ENCODE measurements around the gene OR51I1. TPM values are rescaled to one million over a fixed set of nuclear protein-coding genes. Genes with fewer than 3 reads are reported as not detected.

Gene OR51I1
- total RNA-seq, 1 experiment from 2014 or later = 23.1 TPM

DNA sequence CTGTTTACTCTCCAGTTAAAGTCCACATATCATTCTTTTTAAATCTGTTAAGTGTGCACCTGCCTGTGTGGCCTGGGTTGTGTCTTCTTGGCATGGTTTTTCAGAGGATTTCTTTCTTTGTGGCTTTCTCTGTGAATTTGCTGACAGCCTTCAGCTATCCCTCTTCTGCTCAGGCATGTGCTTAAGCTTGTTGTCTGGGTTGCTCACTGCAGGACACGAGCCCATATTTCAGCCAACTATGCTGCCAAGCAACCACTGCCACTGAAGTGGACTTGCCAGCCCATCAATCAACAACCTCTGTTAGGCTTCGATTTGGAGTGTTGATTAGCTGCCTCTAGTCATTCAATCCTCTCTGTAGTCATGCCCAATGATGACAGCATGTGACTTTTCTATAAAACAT lies 26.2 kb upstream of the OR51I1 start:
- ATAC-seq (no peak), DNase-seq (ENCODE audit: low read depth, low spot score) (no peak)
- Histone ChIP-seq H3K9ac (ENCODE audit: low read length) (no peak overlapping the region), H3K4me1 (ENCODE audit: control insufficient read depth in 1 of 2, insufficient read depth in 2 of 2, low read length in 2 of 2) (peaks cover 0 to 46% of the 10 kb centered on the region in 2 experiments; a peak in 2 of 4 replicates), H4K20me1 (ENCODE audit: insufficient read depth) (peaks cover 59% of the 10 kb centered on the region), H3K4me3 (replicated peaks in 1 of 2; ENCODE audit: low read depth in 1 of 2, low read length in 2 of 2) (no peak overlapping the region), H3K9me3 (ENCODE audit: control insufficient read depth in 1 of 2, insufficient read depth in 1 of 2, low read depth in 1 of 2, low read length in 2 of 2) (no peaks in the 10 kb centered on the region), H2AFZ (ENCODE audit: low read depth, low read length, poor library complexity, severe bottlenecking) (no peak overlapping the region), H3K79me2 (ENCODE audit: insufficient read depth, low read length) (peaks cover 85% of the 10 kb centered on the region), H3K36me3 (ENCODE audit: control insufficient read depth in 1 of 2, insufficient read depth in 2 of 2, low read length in 2 of 2) (peaks cover 0 to 73% of the 10 kb centered on the region in 2 experiments; a peak in 2 of 4 replicates), H3K9me2 (ENCODE audit: insufficient read depth) (no peaks in the 10 kb centered on the region), H3K27ac (ENCODE audit: low read depth, low read length) (no peak overlapping the region), H3K27me3 (ENCODE audit: insufficient read depth, low read length) (no peaks in the 10 kb centered on the region), H3K4me2 (ENCODE audit: low read length) (no peak overlapping the region)
- ChIA-PET RAD21 (ENCODE audit: low non-redundant PET in 1 of 2, low total read pairs in 2 of 2, uncharacterized antibody in 2 of 2, unreplicated experiment in 2 of 2) (no interaction called here), CTCF (interaction anchor here (1.0 to 1.6 kb wide), 2 partner anchors 9 to 86 kb away, joined by 3 to 5 read pairs; no protein-coding TSS in a partner anchor), POLR2A (no interaction called here)
- BruUV-seq (replicated peaks) = no TSS peak
- intact Hi-C loops (cut with micrococcal nuclease) = no loop called here
- TF ChIP-seq, protein P1, sequence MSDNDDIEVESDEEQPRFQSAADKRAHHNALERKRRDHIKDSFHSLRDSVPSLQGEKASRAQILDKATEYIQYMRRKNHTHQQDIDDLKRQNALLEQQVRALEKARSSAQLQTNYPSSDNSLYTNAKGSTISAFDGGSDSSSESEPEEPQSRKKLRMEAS (IDR thresholded peaks at IDR 0.05) = no peak
- TF ChIP-seq YY1 (IDR thresholded peaks at IDR 0.05; ENCODE audit: extremely low read depth, insufficient replicate concordance, low read depth, low read length) (no peak), SP1 (IDR thresholded peaks at IDR 0.05; ENCODE audit: low read depth) (no peak), JUND (IDR thresholded peaks at IDR 0.05) (no peak), REST (IDR thresholded peaks at IDR 0.05; ENCODE audit: low read depth) (no peak), CEBPB (IDR thresholded peaks at IDR 0.05; ENCODE audit: low read depth) (no peak)
- TF ChIP-seq, protein P2, sequence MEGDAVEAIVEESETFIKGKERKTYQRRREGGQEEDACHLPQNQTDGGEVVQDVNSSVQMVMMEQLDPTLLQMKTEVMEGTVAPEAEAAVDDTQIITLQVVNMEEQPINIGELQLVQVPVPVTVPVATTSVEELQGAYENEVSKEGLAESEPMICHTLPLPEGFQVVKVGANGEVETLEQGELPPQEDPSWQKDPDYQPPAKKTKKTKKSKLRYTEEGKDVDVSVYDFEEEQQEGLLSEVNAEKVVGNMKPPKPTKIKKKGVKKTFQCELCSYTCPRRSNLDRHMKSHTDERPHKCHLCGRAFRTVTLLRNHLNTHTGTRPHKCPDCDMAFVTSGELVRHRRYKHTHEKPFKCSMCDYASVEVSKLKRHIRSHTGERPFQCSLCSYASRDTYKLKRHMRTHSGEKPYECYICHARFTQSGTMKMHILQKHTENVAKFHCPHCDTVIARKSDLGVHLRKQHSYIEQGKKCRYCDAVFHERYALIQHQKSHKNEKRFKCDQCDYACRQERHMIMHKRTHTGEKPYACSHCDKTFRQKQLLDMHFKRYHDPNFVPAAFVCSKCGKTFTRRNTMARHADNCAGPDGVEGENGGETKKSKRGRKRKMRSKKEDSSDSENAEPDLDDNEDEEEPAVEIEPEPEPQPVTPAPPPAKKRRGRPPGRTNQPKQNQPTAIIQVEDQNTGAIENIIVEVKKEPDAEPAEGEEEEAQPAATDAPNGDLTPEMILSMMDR (IDR thresholded peaks at IDR 0.05 in 2 of 3, conservative IDR thresholded peaks at IDR 0.05 in 1 of 3; ENCODE audit: borderline replicate concordance in 1 of 3, insufficient read depth in 1 of 3, low read depth in 2 of 3, low read length in 2 of 3) = no peak
- TF ChIP-seq, protein P3, sequence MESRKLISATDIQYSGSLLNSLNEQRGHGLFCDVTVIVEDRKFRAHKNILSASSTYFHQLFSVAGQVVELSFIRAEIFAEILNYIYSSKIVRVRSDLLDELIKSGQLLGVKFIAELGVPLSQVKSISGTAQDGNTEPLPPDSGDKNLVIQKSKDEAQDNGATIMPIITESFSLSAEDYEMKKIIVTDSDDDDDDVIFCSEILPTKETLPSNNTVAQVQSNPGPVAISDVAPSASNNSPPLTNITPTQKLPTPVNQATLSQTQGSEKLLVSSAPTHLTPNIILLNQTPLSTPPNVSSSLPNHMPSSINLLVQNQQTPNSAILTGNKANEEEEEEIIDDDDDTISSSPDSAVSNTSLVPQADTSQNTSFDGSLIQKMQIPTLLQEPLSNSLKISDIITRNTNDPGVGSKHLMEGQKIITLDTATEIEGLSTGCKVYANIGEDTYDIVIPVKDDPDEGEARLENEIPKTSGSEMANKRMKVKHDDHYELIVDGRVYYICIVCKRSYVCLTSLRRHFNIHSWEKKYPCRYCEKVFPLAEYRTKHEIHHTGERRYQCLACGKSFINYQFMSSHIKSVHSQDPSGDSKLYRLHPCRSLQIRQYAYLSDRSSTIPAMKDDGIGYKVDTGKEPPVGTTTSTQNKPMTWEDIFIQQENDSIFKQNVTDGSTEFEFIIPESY (IDR thresholded peaks at IDR 0.05; ENCODE audit: extremely low read depth, insufficient replicate concordance, low read length) = no peak

Data from HCT116 (cell line).